Suprapubic skin (tissue), 4 donors: ENCODE results near the gene TRDN. TPM values are rescaled to one million over a fixed set of nuclear protein-coding genes. Genes with fewer than 3 reads are reported as not detected.

Source experiments
- DNase-seq, 2 donors: peaks; one replicate each; pipeline ENCODE4 v3.0.0-alpha.2; 2019; ENCODE audit warnings: low spot score in 2 of 2
- H3K27ac ChIP-seq: fragments of 200-600 bp; sonication (generic); one replicate; pipeline ENCODE4 v1.5.1; 2019
- H3K27me3 ChIP-seq: fragments of 200-600 bp; sonication (generic); one replicate; pipeline ENCODE4 v1.5.1; 2019
- H3K36me3 ChIP-seq: fragments of 200-600 bp; sonication (generic); one replicate; pipeline ENCODE4 v1.5.1; 2019
- H3K4me1 ChIP-seq: fragments of 200-600 bp; sonication (generic); one replicate; pipeline ENCODE4 v1.5.1; 2019
- H3K4me3 ChIP-seq: fragments of 200-600 bp; sonication (generic); one replicate; pipeline ENCODE4 v1.5.1; 2019; ENCODE audit warnings: mild to moderate bottlenecking
- H3K9me3 ChIP-seq: fragments of 200-600 bp; sonication (generic); one replicate; pipeline ENCODE4 v1.5.1; 2019
- EP300 ChIP-seq: sonication (generic); formaldehyde crosslinking; IDR thresholded peaks from one replicate; pipeline ENCODE4 v1.6.1; 2017; ENCODE audit warnings: antibody characterized with exemption
- POLR2A ChIP-seq, 2 donors: fragments of 450-650 bp; IDR thresholded peaks; one replicate each; pipeline ENCODE4 v1.6.1; 2017; ENCODE audit warnings: antibody characterized with exemption in 2 of 2, mild to moderate bottlenecking in 2 of 2, moderate library complexity in 2 of 2
- POLR2AphosphoS5 ChIP-seq, 3 donors: sonication (generic); formaldehyde crosslinking; IDR thresholded peaks; one replicate each; pipeline ENCODE4 v1.6.1; 2017; ENCODE audit warnings: antibody characterized with exemption in 3 of 3
- WGBS: methylation state at CpG from one replicate; pipeline ENCODE4 v1.1.5; 2018; 5-methylcytosine and 5-hydroxymethylcytosine counted together
- total RNA-seq, 4 donors: library from RNA; depleted of rRNA; stranded (reverse); fragments of >200 nt; gene quantifications; one replicate each; pipeline ENCODE4 v1.1.0, GENCODE V29; 2016
- TF ChIP-seq, protein P1 (sequence below), 2 donors: fragments of 200-600 bp in 1 of 2; fragments of 450-650 bp in 1 of 2; sonication (generic) in 1 of 2; IDR thresholded peaks; one replicate each; pipeline ENCODE4 v1.5.1; 2016 to 2019; ENCODE audit warnings: antibody characterized with exemption in 2 of 2, mild to moderate bottlenecking in 1 of 2, moderate library complexity in 1 of 2

TRDN gene
- total RNA-seq, 4 donors from 2014 or later: not detected

DNA sequence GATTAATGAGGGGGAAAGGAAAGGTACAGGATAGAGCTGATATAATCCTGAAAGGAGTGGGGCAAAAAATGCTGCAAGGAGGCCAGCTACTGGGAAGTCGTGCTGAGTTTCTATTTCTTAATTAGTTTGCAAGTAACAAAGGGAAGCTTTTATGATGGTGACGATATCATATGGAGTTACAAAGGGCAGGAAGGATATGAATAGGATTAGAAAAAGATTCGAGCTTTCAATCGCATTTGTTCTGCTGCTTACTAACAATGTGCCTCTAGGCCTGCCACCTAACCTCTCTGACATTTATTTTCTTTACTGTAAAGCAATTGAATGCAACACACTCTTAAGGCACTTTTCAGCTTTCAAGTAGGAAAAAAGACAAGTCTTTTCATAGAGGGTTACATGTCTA lies 421.5 kb downstream of the TRDN start:
- TF ChIP-seq, protein P1, sequence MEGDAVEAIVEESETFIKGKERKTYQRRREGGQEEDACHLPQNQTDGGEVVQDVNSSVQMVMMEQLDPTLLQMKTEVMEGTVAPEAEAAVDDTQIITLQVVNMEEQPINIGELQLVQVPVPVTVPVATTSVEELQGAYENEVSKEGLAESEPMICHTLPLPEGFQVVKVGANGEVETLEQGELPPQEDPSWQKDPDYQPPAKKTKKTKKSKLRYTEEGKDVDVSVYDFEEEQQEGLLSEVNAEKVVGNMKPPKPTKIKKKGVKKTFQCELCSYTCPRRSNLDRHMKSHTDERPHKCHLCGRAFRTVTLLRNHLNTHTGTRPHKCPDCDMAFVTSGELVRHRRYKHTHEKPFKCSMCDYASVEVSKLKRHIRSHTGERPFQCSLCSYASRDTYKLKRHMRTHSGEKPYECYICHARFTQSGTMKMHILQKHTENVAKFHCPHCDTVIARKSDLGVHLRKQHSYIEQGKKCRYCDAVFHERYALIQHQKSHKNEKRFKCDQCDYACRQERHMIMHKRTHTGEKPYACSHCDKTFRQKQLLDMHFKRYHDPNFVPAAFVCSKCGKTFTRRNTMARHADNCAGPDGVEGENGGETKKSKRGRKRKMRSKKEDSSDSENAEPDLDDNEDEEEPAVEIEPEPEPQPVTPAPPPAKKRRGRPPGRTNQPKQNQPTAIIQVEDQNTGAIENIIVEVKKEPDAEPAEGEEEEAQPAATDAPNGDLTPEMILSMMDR (IDR thresholded peaks at IDR 0.05): no peak
- TF ChIP-seq EP300: no peak
- TF ChIP-seq POLR2AphosphoS5 (IDR thresholded peaks at IDR 0.05): no peak
- TF ChIP-seq POLR2A (IDR thresholded peaks at IDR 0.05): no peak
- H3K4me3 ChIP-seq: no peak overlapping the region
- DNase-seq: no peak
- no peaks in the 10 kb centered on the region for H3K9me3 ChIP-seq
- WGBS: 54% methylated on average over 4 of the region's 4 CpGs
- no peaks in the 10 kb centered on the region for H3K36me3 ChIP-seq
- H3K27ac ChIP-seq: no peak overlapping the region
- H3K4me1 ChIP-seq: no peaks in the 10 kb centered on the region
- H3K27me3 ChIP-seq: no peaks in the 10 kb centered on the region

GRCh38 chr6:123214433-123214832 lies 422.3 kb downstream of the TRDN start:
- WGBS: 79% methylated on average over 2 of the region's 2 CpGs
- H3K27me3 ChIP-seq: no peaks in the 10 kb centered on the region
- H3K4me3 ChIP-seq: no peak overlapping the region
- H3K36me3 ChIP-seq: no peaks in the 10 kb centered on the region
- H3K27ac ChIP-seq: no peak overlapping the region
- H3K9me3 ChIP-seq: no peaks in the 10 kb centered on the region
- no peak for DNase-seq
- no peaks in the 10 kb centered on the region for H3K4me1 ChIP-seq
- no peak for TF ChIP-seq POLR2A (IDR thresholded peaks at IDR 0.05)
- no peak for TF ChIP-seq EP300
- TF ChIP-seq, protein P1 (IDR thresholded peaks at IDR 0.05): no peak
- no peak for TF ChIP-seq POLR2AphosphoS5 (IDR thresholded peaks at IDR 0.05)

DNA sequence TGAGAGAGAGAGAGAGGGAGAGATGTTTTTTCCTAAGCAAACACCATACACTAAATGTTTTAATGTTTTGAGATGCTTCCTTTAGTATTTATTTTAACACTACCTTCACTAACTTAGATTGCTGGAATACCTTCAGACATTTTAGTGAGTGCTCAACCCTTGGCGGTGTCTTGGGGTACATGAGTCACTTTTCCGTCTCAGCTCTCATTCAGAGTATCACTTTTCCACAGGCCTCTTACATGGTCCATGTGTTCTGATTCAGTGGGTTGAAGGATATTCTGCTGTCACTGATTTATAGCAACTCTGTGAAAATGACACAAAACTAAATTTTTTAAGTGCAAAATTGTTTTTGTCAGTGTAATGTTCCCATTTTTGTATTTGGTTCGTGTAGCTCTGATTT lies 422.8 kb downstream of the TRDN start:
- Histone ChIP-seq H3K36me3 (no peaks in the 10 kb centered on the region), H3K27ac (no peak overlapping the region), H3K9me3 (no peaks in the 10 kb centered on the region), H3K27me3 (no peaks in the 10 kb centered on the region), H3K4me1 (no peaks in the 10 kb centered on the region), H3K4me3 (no peak overlapping the region)
- DNase-seq: no peak
- TF ChIP-seq, protein P1 (IDR thresholded peaks at IDR 0.05): no peak
- no peak for TF ChIP-seq EP300
- TF ChIP-seq POLR2AphosphoS5 (IDR thresholded peaks at IDR 0.05): no peak
- TF ChIP-seq POLR2A (IDR thresholded peaks at IDR 0.05): no peak
- 87% methylated on average over 3 of the region's 3 CpGs for WGBS

- TF ChIP-seq, protein P1 (IDR thresholded peaks at IDR 0.05): no peak
- no peak for TF ChIP-seq EP300
- TF ChIP-seq POLR2A (IDR thresholded peaks at IDR 0.05): no peak
- no peak for TF ChIP-seq POLR2AphosphoS5 (IDR thresholded peaks at IDR 0.05)
- no peaks in the 10 kb centered on the region for H3K4me1 ChIP-seq
- no peaks in the 10 kb centered on the region for H3K36me3 ChIP-seq
- H3K27me3 ChIP-seq: no peaks in the 10 kb centered on the region
- no peak overlapping the region for H3K4me3 ChIP-seq
- H3K27ac ChIP-seq: no peak overlapping the region
- no peak for DNase-seq
- no peaks in the 10 kb centered on the region for H3K9me3 ChIP-seq
- WGBS: 92% methylated on average over 4 of the region's 4 CpGs
Measured at GRCh38 chr6:123211777-123212545, 424.8 kb downstream of the TRDN start.

GRCh38 chr6:123210645-123211044 lies 426.1 kb downstream of the TRDN start:
- Histone ChIP-seq H3K27ac (no peak overlapping the region), H3K27me3 (no peaks in the 10 kb centered on the region), H3K4me1 (no peaks in the 10 kb centered on the region), H3K36me3 (no peaks in the 10 kb centered on the region), H3K9me3 (no peaks in the 10 kb centered on the region), H3K4me3 (no peak overlapping the region)
- WGBS: 78% methylated on average over 2 of the region's 2 CpGs
- DNase-seq: no peak
- TF ChIP-seq POLR2AphosphoS5 (IDR thresholded peaks at IDR 0.05) (no peak), EP300 (no peak), POLR2A (IDR thresholded peaks at IDR 0.05) (no peak)
- TF ChIP-seq, protein P1 (IDR thresholded peaks at IDR 0.05): no peak
